Mammary epithelial cell (primary cell): ENCODE results near the gene PVALB.

Experiments used
- EZH2 ChIP-seq: IDR thresholded peaks from 2 replicates; pipeline ENCODE4 v1.6.1; 2012; ENCODE audit warnings: low read length, inconsistent platforms, borderline replicate concordance
- TF ChIP-seq, protein P1 (sequence below), 2 donors: IDR thresholded peaks in 1 of 2; conservative IDR thresholded peaks in 1 of 2; 2 replicates each; pipeline ENCODE4 v1.5.1; 2011 to 2012; ENCODE audit warnings: inconsistent platforms in 2 of 2, low read length in 2 of 2, mild to moderate bottlenecking in 2 of 2, control low read depth in 1 of 2, low read depth in 1 of 2; ENCODE audit not compliant: insufficient read depth in 1 of 2; ENCODE audit errors: extremely low read depth in 1 of 2

DNA sequence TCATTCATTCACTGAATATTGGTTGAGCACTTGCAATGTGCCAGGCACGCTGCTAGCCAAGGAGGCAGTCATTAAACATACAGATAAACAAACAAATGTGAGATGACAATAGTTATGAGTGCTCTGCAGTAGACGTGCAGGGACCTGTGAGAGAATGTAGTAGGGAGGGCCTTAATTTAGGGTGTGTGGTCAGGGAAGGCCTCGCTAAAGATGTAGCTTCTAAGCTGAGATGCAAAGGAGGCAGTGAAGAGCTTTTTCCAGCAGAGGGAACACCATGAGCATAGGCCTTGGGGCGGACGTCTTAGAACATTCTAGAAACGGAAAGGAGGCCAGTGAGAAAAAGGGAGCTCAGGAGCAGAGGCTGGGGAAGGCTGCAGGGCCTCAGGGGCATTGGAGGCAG, 43.2 kb upstream of the PVALB start:
- TF ChIP-seq EZH2 = no peak
- TF ChIP-seq, protein P1, sequence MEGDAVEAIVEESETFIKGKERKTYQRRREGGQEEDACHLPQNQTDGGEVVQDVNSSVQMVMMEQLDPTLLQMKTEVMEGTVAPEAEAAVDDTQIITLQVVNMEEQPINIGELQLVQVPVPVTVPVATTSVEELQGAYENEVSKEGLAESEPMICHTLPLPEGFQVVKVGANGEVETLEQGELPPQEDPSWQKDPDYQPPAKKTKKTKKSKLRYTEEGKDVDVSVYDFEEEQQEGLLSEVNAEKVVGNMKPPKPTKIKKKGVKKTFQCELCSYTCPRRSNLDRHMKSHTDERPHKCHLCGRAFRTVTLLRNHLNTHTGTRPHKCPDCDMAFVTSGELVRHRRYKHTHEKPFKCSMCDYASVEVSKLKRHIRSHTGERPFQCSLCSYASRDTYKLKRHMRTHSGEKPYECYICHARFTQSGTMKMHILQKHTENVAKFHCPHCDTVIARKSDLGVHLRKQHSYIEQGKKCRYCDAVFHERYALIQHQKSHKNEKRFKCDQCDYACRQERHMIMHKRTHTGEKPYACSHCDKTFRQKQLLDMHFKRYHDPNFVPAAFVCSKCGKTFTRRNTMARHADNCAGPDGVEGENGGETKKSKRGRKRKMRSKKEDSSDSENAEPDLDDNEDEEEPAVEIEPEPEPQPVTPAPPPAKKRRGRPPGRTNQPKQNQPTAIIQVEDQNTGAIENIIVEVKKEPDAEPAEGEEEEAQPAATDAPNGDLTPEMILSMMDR (conservative IDR thresholded peaks at IDR 0.05 in 1 of 2, IDR thresholded peaks at IDR 0.05 in 1 of 2; ENCODE audit: extremely low read depth in 1 of 2, insufficient read depth in 1 of 2, low read depth in 1 of 2, low read length in 2 of 2) = peak in 1 of 2 donors; percentile 55
